ENCODE results near the gene GATB.

DNA sequence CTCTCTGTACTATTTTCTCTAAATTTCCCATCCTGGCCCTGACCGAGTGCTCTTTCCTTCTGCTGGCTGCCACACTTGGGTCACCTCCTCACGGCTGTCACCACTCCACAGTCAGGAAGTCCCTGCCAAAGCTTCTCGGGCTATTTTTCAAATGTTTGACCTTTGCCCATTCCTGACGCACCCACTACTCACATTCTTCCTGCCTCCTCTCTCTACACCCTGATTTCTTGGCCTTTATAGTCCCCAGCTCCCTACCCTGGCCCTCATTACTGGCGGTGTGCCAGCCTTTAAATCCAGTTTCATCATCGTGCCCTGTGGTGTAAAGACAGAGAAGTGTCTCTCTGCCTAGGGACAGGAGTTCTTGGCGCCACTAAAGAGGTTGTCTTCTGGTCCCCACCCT lies 46.4 kb upstream of the GATB start:
- TF ChIP-seq, protein P1, sequence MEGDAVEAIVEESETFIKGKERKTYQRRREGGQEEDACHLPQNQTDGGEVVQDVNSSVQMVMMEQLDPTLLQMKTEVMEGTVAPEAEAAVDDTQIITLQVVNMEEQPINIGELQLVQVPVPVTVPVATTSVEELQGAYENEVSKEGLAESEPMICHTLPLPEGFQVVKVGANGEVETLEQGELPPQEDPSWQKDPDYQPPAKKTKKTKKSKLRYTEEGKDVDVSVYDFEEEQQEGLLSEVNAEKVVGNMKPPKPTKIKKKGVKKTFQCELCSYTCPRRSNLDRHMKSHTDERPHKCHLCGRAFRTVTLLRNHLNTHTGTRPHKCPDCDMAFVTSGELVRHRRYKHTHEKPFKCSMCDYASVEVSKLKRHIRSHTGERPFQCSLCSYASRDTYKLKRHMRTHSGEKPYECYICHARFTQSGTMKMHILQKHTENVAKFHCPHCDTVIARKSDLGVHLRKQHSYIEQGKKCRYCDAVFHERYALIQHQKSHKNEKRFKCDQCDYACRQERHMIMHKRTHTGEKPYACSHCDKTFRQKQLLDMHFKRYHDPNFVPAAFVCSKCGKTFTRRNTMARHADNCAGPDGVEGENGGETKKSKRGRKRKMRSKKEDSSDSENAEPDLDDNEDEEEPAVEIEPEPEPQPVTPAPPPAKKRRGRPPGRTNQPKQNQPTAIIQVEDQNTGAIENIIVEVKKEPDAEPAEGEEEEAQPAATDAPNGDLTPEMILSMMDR (IDR thresholded peaks at IDR 0.05; ENCODE audit: insufficient read depth, low read length, poor library complexity, severe bottlenecking), result no peak
- TF ChIP-seq EZH2phosphoT487 (conservative IDR thresholded peaks at IDR 0.05; ENCODE audit: low read length), result no peak

Measured in SU-DHL-6 (cell line).